ENCODE data around the gene KRT77.

Gene KRT77

DNA sequence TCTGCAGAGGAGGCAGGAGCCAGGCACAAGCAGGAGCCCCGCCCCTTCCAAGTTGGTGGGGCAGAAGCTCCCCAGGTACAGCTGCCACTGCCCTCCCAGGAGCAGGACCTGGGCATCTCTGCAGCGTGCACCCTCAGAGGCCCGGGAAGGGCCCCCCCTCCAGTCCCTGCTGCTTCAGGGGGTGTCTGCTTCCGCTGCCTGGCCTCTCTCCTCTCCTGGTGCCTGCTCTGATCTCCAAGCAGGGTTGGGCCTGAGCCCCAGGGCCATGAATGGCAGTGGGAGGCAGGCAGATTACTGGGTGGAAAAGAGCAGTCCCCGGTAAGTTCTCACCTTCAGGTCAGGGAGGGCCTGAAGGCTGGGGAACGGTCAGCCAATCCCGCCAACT is 38.9 kb upstream of the KRT77 start:
- DNase-seq (ENCODE audit: low read depth, low spot score), result no peak
- Histone ChIP-seq H3K36me3 (ENCODE audit: insufficient read depth, low read length) (no peaks in the 10 kb centered on the region), H3K4me3 (no peak overlapping the region), H3K9me3 (ENCODE audit: low read depth, low read length) (no peaks in the 10 kb centered on the region), H3K27ac (no peak overlapping the region), H3K9ac (ENCODE audit: insufficient read length) (no peak overlapping the region)
- TF ChIP-seq POLR2AphosphoS5 (IDR thresholded peaks at IDR 0.05; ENCODE audit: borderline replicate concordance, low read depth, low read length), result no peak
- no peak for TF ChIP-seq EZH2 (IDR thresholded peaks at IDR 0.05)
- no peak for TF ChIP-seq FOXP2 (optimal IDR thresholded peaks at IDR 0.05; ENCODE audit: control extremely low read depth, extremely low read length, insufficient read depth)

DNA sequence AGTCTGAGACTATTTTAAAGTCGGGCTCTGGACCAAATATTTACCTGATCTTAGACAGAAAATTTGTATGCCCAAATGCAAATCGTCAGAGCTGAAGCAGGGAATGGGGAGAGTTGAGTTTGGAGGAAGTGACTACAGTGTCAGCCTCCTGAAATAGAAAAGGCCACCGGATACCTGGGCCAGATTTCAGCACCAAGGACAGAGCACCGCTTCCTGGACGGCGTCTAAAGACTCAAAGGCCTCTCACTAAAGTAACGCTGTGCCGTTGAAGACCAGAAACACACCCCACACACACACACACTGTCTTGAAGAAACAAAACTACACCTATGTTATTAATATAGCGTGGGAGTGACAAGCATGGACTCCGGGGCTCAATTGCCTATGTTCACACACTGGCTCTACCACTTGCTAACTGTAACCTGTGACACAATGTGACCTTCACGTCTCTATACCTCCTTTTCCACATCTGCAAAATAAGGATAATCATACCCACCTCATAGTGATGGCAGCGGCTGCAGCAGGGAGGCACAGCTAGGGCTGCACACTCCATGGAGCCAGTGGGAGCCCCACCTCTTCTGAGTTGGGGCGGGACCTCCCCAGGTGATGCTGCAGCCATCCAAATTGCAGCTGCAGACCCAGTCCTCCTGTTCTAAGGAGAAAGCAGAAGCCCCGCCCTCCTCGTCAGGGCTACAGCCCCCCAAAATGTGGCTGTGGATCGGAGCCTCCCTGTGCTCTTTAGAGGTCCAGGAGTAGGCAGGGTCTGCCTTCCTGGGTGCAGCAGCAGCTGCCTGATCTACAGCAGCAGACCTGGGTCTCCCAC is 38.3 kb upstream of the KRT77 start:
- no peak overlapping the region for H3K27ac ChIP-seq
- TF ChIP-seq EZH2 (IDR thresholded peaks at IDR 0.05) (no peak), POLR2AphosphoS5 (IDR thresholded peaks at IDR 0.05; ENCODE audit: borderline replicate concordance, low read depth, low read length) (no peak), FOXP2 (optimal IDR thresholded peaks at IDR 0.05; ENCODE audit: control extremely low read depth, extremely low read length, insufficient read depth) (no peak)
- DNase-seq (ENCODE audit: low read depth, low spot score), result peak; percentile 18
- no peak overlapping the region for H3K4me3 ChIP-seq
- no peaks in the 10 kb centered on the region for H3K9me3 ChIP-seq (ENCODE audit: low read depth, low read length)
- H3K36me3 ChIP-seq (ENCODE audit: insufficient read depth, low read length), result no peaks in the 10 kb centered on the region
- no peak overlapping the region for H3K9ac ChIP-seq (ENCODE audit: insufficient read length)

DNA sequence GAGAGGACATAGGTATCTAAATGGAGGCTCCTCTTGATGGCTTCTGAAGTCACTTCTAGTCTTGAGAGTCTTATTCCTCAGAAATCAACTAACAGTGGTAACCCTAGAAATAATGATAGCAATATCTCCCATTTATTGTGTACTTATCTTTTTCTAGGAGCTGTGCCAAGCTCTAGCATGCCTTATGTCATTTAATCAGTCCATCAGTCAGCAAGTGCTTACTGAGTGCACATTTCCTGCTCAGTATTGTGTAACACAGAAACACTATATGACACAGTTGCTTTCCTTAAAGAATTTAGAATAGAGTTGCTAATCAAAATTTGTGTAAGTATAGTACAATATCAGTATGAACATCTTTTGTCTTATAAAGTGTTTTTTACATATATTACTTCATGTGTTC is 37.3 kb upstream of the KRT77 start:
- no peak overlapping the region for H3K4me3 ChIP-seq
- no peaks in the 10 kb centered on the region for H3K9me3 ChIP-seq (ENCODE audit: low read depth, low read length)
- H3K9ac ChIP-seq (ENCODE audit: insufficient read length), result no peak overlapping the region
- H3K36me3 ChIP-seq (ENCODE audit: insufficient read depth, low read length), result no peaks in the 10 kb centered on the region
- no peak for DNase-seq (ENCODE audit: low read depth, low spot score)
- TF ChIP-seq EZH2 (IDR thresholded peaks at IDR 0.05) (no peak), POLR2AphosphoS5 (IDR thresholded peaks at IDR 0.05; ENCODE audit: borderline replicate concordance, low read depth, low read length) (no peak), FOXP2 (optimal IDR thresholded peaks at IDR 0.05; ENCODE audit: control extremely low read depth, extremely low read length, insufficient read depth) (no peak)
- H3K27ac ChIP-seq, result no peak overlapping the region

DNA sequence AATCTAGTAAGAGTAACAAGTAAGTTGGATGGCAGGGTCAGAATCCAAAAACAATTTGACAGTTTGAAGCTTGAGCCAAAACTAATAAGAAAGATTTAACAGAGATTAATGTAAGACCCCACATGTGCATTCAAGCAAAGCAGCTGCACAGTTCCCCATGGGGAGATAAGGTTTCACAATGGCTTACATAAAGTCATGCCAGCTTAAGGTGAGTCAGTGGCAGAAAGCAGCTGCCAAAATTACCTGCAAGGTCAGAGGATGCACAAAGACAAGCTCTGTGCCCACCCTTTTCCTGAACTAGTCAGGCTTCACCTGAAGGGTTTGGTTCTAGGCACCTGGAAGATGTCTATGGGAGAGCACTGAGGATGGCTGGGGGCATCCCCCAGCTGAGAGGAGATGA is 36.6 kb upstream of the KRT77 start:
- Histone ChIP-seq H3K9ac (ENCODE audit: insufficient read length) (no peak overlapping the region), H3K4me3 (no peak overlapping the region), H3K27ac (no peak overlapping the region), H3K9me3 (ENCODE audit: low read depth, low read length) (no peaks in the 10 kb centered on the region), H3K36me3 (ENCODE audit: insufficient read depth, low read length) (no peaks in the 10 kb centered on the region)
- TF ChIP-seq EZH2 (IDR thresholded peaks at IDR 0.05) (no peak), FOXP2 (optimal IDR thresholded peaks at IDR 0.05; ENCODE audit: control extremely low read depth, extremely low read length, insufficient read depth) (no peak), POLR2AphosphoS5 (IDR thresholded peaks at IDR 0.05; ENCODE audit: borderline replicate concordance, low read depth, low read length) (no peak)
- DNase-seq (ENCODE audit: low read depth, low spot score), result no peak

DNA sequence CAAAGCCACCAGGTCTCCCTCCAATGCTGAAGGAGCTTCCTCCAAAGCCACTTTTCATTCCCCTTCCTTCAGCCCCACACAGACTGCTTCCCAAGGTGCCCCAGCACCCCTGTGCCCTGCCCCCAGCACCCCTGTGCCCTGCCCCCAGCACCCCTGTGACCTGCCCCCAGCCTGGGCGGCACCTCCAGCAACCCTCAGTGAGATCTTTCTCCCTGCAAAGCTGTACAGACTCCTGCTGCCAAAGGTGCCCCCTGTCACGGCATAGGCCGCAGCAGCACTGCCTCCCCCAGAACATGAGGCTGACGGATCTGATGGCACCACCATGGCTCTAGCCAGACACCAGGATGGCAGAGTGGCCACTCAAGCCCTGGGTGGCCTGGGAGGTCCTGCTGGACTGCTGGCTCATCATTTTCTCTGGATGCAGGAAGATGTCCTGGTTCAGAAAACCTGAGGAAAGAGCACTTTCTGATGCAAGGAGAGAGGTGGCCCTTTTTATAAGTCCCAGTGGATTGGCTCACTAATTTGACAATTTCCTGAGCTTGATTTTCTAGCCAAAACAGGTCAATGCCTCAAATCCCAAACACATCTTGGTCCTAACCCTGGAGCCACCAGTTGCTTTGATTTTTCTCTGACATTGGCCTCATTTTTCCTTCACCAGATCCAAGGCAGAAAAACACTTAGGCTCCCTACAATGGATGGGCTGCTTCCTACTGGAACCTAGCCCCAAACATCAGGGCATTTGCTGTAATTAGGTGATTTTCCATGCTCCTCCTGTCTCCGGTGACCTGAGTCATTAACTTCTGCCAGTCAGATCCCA is 32.7 kb upstream of the KRT77 start:
- no peak overlapping the region for H3K27ac ChIP-seq
- H3K9me3 ChIP-seq (ENCODE audit: low read depth, low read length), result no peaks in the 10 kb centered on the region
- no peak overlapping the region for H3K9ac ChIP-seq (ENCODE audit: insufficient read length)
- DNase-seq (ENCODE audit: low read depth, low spot score), result no peak
- no peaks in the 10 kb centered on the region for H3K36me3 ChIP-seq (ENCODE audit: insufficient read depth, low read length)
- H3K4me3 ChIP-seq, result no peak overlapping the region
- TF ChIP-seq EZH2 (IDR thresholded peaks at IDR 0.05) (no peak), POLR2AphosphoS5 (IDR thresholded peaks at IDR 0.05; ENCODE audit: borderline replicate concordance, low read depth, low read length) (no peak), FOXP2 (optimal IDR thresholded peaks at IDR 0.05; ENCODE audit: control extremely low read depth, extremely low read length, insufficient read depth) (no peak)

DNA sequence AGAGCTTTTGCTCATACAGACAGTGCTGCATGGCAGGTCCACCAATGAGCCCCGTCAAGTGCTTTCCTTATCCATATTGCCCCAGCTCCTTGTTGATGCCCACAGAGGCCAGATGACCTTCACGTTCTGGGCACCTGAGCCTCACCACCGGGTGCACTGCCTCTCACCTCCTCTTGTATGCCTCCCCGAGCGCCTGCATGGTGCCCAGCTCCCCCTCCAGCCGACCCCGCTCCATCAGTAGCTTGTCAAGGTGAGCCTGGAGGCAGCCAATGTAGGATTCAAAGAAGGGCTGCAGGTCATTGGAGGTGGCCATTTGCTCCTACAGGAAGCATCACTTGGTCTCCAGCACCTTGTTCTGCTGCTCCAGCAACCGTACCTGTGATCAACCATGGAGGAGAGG is 31.8 kb upstream of the KRT77 start:
- Histone ChIP-seq H3K27ac (no peak overlapping the region), H3K9me3 (ENCODE audit: low read depth, low read length) (no peaks in the 10 kb centered on the region), H3K4me3 (no peak overlapping the region), H3K36me3 (ENCODE audit: insufficient read depth, low read length) (no peaks in the 10 kb centered on the region), H3K9ac (ENCODE audit: insufficient read length) (no peak overlapping the region)
- no peak for DNase-seq (ENCODE audit: low read depth, low spot score)
- TF ChIP-seq EZH2 (IDR thresholded peaks at IDR 0.05) (no peak), POLR2AphosphoS5 (IDR thresholded peaks at IDR 0.05; ENCODE audit: borderline replicate concordance, low read depth, low read length) (no peak), FOXP2 (optimal IDR thresholded peaks at IDR 0.05; ENCODE audit: control extremely low read depth, extremely low read length, insufficient read depth) (no peak)

DNA sequence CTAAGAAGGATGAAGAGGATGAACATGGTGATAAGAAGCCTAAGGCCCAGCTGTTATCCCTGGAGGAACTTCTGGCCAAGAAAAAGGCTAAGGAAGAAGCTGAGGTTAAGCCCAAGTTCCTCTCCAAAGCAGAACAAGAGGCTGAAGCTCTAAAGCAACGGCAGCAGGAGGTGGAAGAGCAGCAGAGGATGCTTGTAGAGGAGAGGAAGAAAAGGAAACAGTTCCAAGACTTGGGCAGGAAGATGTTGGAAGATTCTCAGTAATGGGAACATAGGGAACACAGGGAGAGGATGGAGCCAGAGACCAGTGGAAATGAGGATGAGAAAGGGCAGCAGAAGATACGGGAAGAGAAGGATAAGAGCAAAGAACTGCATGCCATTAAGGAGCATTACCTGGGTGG is 27.5 kb upstream of the KRT77 start:
- DNase-seq (ENCODE audit: low read depth, low spot score), result no peak
- no peaks in the 10 kb centered on the region for H3K36me3 ChIP-seq (ENCODE audit: insufficient read depth, low read length)
- H3K4me3 ChIP-seq, result no peak overlapping the region
- TF ChIP-seq FOXP2 (optimal IDR thresholded peaks at IDR 0.05; ENCODE audit: control extremely low read depth, extremely low read length, insufficient read depth) (no peak), EZH2 (IDR thresholded peaks at IDR 0.05) (no peak), POLR2AphosphoS5 (IDR thresholded peaks at IDR 0.05; ENCODE audit: borderline replicate concordance, low read depth, low read length) (no peak)
- no peaks in the 10 kb centered on the region for H3K9me3 ChIP-seq (ENCODE audit: low read depth, low read length)
- H3K9ac ChIP-seq (ENCODE audit: insufficient read length), result no peak overlapping the region
- H3K27ac ChIP-seq, result no peak overlapping the region

DNA sequence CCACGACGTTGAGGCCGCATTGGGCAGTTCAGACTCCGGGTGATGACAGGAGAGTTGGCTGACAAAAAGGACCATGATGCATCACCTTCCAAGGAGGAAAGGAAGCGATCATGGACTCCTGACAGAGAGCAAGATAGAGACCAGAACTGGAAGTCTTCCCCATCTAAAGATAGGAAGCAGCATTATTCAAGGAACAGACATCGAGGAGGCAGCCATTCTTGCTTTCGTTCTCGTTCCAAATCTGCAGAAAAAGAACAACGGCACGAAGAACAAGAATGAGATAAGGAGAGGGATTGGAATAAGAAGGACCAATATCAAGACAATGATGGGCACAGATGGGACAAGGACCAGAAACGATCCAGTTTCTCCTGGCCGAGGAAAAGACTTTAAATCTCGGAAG is 27.1 kb upstream of the KRT77 start:
- TF ChIP-seq EZH2 (IDR thresholded peaks at IDR 0.05) (no peak), FOXP2 (optimal IDR thresholded peaks at IDR 0.05; ENCODE audit: control extremely low read depth, extremely low read length, insufficient read depth) (no peak), POLR2AphosphoS5 (IDR thresholded peaks at IDR 0.05; ENCODE audit: borderline replicate concordance, low read depth, low read length) (no peak)
- Histone ChIP-seq H3K4me3 (no peak overlapping the region), H3K9me3 (ENCODE audit: low read depth, low read length) (no peaks in the 10 kb centered on the region), H3K36me3 (ENCODE audit: insufficient read depth, low read length) (no peaks in the 10 kb centered on the region), H3K9ac (ENCODE audit: insufficient read length) (no peak overlapping the region), H3K27ac (no peak overlapping the region)
- DNase-seq (ENCODE audit: low read depth, low spot score), result no peak

Data from SK-N-MC (cell line).